ENCODE measurements around the gene SLC16A2. TPM values are rescaled to one million over a fixed set of nuclear protein-coding genes. Genes with fewer than 3 reads are reported as not detected.

SLC16A2 gene
- total and polyA plus RNA-seq, 10 of the 15 experiments (the other 5 are each of a cell fraction or from before 2014, with no cell fraction given) = 0.08 to 0.13 TPM; not detected in 8

GRCh38 chrX:74437530-74437929 is 16.2 kb downstream of the SLC16A2 start (continued):
- TF ChIP-seq HSF1 (IDR thresholded peaks at IDR 0.05; ENCODE audit: low read depth, low read length) (no peak), MTA2 (IDR thresholded peaks at IDR 0.05; ENCODE audit: low read depth) (no peak), IRF4 (IDR thresholded peaks at IDR 0.05; ENCODE audit: low read depth, low read length) (no peak), CBFB (IDR thresholded peaks at IDR 0.05; ENCODE audit: low read depth) (no peak), CUX1 (IDR thresholded peaks at IDR 0.05; ENCODE audit: insufficient replicate concordance, low read depth, low read length) (no peak), TAF1 (IDR thresholded peaks at IDR 0.05; ENCODE audit: borderline replicate concordance, low read depth, low read length) (no peak), NR2C1 (IDR thresholded peaks at IDR 0.05) (no peak), SMAD1 (IDR thresholded peaks at IDR 0.05; ENCODE audit: low read depth, partially characterized antibody) (no peak)
